ENCODE measurements around the gene IFNA17.
"Not testable (repeated sequence)": the region's sequence is repeated elsewhere in the genome, so short reads cannot be mapped to it uniquely, and the experiment has no call there.

Gene IFNA17

GRCh38 chr9:21213411-21214326 is 14.4 kb downstream of the IFNA17 start:
- H3K27ac ChIP-seq (ENCODE audit: extremely low read depth, low read depth, low read length); H3K9me3 ChIP-seq (ENCODE audit: control insufficient read depth, insufficient read depth, low read depth, low read length); H3K4me1 ChIP-seq (ENCODE audit: control insufficient read depth, insufficient read depth, low read length); H3K4me3 ChIP-seq (ENCODE audit: low read depth, low read length); H3K36me3 ChIP-seq (ENCODE audit: control insufficient read depth in 2 of 2, insufficient read depth in 1 of 2, low read length in 2 of 2): not testable (repeated sequence)
- CTCF ChIA-PET = interaction anchor here (0.6 to 2.7 kb wide), 16 partner anchors 10 to 582 kb away, joined by 3 to 17 read pairs (median 4); no protein-coding TSS in a partner anchor
- POLR2A ChIA-PET = interaction anchor here (1.1 kb wide), 1 partner anchor 18 kb away, joined by 3 read pairs; no protein-coding TSS in a partner anchor
- TF ChIP-seq PRDM1 (tag by site-specific recombination; IDR thresholded peaks at IDR 0.05) = 0 out of 2 replicates have a peak, but pooled peaks have one; percentile 31

DNA sequence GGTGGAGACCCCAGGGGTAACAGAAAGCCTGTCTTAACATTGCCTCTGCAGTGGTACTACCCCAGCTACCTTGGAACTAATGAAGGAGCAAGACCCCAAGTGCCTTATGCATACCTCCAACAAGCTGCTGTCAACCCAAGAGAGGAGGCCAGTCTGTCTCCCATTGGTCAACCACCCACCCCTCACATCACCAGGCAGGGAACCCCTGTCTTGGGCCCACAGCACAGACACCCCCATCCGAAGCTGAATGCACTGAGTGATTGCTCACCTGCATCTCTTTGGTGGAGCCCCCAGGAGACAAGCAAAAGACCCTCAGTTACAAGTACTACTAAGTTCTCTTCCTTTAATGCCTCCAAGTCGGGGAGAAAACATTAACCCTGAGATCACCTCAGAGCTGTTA is 15.9 kb downstream of the IFNA17 start:
- CTCF ChIA-PET = interaction anchor here (0.9 to 2.0 kb wide), 4 partner anchors 9 to 243 kb away, joined by 3 to 8 read pairs (median 6); no protein-coding TSS in a partner anchor
- H3K4me3 ChIP-seq (ENCODE audit: low read depth, low read length); H3K27ac ChIP-seq (ENCODE audit: extremely low read depth, low read depth, low read length); H3K36me3 ChIP-seq (ENCODE audit: control insufficient read depth in 2 of 2, insufficient read depth in 1 of 2, low read length in 2 of 2); H3K9me3 ChIP-seq (ENCODE audit: control insufficient read depth, insufficient read depth, low read depth, low read length); POLR2A ChIA-PET; H3K4me1 ChIP-seq (ENCODE audit: control insufficient read depth, insufficient read depth, low read length): not testable (repeated sequence)

DNA sequence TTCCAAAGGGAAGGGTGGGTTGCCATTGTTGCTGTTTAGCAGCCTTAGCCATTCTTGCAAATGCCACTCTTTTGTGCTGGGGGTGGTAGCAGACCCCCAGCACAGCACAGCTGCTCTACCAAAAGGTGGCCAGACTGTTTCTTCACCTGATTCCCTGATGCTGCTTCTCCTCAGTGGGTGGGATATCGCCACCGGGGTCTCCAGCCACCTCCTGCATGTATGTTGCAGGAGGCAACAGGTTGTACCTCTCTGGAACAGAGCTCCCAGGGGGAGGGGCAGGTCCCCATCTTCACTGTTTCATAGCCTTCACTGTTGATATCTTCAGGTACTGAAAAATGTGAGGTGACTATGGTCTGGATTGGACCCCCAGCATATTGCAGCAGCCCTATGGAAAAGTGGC is 17.2 kb downstream of the IFNA17 start:
- CTCF ChIA-PET = interaction anchor here (0.9 to 2.0 kb wide), 2 partner anchors 16 kb away, joined by 4 to 8 read pairs; no protein-coding TSS in a partner anchor
- H3K36me3 ChIP-seq (ENCODE audit: control insufficient read depth in 2 of 2, insufficient read depth in 1 of 2, low read length in 2 of 2); H3K9me3 ChIP-seq (ENCODE audit: control insufficient read depth, insufficient read depth, low read depth, low read length); POLR2A ChIA-PET; H3K4me3 ChIP-seq (ENCODE audit: low read depth, low read length); H3K27ac ChIP-seq (ENCODE audit: extremely low read depth, low read depth, low read length); H3K4me1 ChIP-seq (ENCODE audit: control insufficient read depth, insufficient read depth, low read length): not testable (repeated sequence)

GRCh38 chr9:21210311-21210710 is 17.7 kb downstream of the IFNA17 start:
- H3K9me3 ChIP-seq (ENCODE audit: control insufficient read depth, insufficient read depth, low read depth, low read length) = no peaks in the 10 kb centered on the region
- H3K27ac ChIP-seq (ENCODE audit: extremely low read depth, low read depth, low read length) = no peak overlapping the region
- H3K36me3 ChIP-seq (ENCODE audit: control insufficient read depth in 2 of 2, insufficient read depth in 1 of 2, low read length in 2 of 2) = no peaks in the 10 kb centered on the region
- CTCF ChIA-PET = interaction anchor here (0.9 kb wide), 1 partner anchor 15 kb away, joined by 4 read pairs; no protein-coding TSS in a partner anchor
- H3K4me1 ChIP-seq (ENCODE audit: control insufficient read depth, insufficient read depth, low read length) = no peaks in the 10 kb centered on the region
- TF ChIP-seq ZNF830 (tag by site-specific recombination; IDR thresholded peaks at IDR 0.05; ENCODE audit: low read depth) = no peak
- no peak for TF ChIP-seq ZNF791 (tag by site-specific recombination; IDR thresholded peaks at IDR 0.05)
- TF ChIP-seq ZNF146 (tag by site-specific recombination; IDR thresholded peaks at IDR 0.05) = no peak
- TF ChIP-seq, protein P1, sequence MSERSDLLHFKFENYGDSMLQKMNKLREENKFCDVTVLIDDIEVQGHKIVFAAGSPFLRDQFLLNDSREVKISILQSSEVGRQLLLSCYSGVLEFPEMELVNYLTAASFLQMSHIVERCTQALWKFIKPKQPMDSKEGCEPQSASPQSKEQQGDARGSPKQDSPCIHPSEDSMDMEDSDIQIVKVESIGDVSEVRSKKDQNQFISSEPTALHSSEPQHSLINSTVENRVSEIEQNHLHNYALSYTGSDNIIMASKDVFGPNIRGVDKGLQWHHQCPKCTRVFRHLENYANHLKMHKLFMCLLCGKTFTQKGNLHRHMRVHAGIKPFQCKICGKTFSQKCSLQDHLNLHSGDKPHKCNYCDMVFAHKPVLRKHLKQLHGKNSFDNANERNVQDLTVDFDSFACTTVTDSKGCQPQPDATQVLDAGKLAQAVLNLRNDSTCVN (tag by site-specific recombination; optimal IDR thresholded peaks at IDR 0.05) = no peak
- TF ChIP-seq ZNF324 (tag by site-specific recombination; IDR thresholded peaks at IDR 0.05) = no peak
- no peak for TF ChIP-seq ZBTB48 (tag by site-specific recombination; IDR thresholded peaks at IDR 0.05)
- TF ChIP-seq, protein P2, sequence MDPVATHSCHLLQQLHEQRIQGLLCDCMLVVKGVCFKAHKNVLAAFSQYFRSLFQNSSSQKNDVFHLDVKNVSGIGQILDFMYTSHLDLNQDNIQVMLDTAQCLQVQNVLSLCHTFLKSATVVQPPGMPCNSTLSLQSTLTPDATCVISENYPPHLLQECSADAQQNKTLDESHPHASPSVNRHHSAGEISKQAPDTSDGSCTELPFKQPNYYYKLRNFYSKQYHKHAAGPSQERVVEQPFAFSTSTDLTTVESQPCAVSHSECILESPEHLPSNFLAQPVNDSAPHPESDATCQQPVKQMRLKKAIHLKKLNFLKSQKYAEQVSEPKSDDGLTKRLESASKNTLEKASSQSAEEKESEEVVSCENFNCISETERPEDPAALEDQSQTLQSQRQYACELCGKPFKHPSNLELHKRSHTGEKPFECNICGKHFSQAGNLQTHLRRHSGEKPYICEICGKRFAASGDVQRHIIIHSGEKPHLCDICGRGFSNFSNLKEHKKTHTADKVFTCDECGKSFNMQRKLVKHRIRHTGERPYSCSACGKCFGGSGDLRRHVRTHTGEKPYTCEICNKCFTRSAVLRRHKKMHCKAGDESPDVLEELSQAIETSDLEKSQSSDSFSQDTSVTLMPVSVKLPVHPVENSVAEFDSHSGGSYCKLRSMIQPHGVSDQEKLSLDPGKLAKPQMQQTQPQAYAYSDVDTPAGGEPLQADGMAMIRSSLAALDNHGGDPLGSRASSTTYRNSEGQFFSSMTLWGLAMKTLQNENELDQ (tag by site-specific recombination; IDR thresholded peaks at IDR 0.05; ENCODE audit: low read depth) = no peak
- no peak for TF ChIP-seq MYNN (tag by site-specific recombination; IDR thresholded peaks at IDR 0.05; ENCODE audit: borderline replicate concordance)
- TF ChIP-seq PRDM10 (tag by site-specific recombination; IDR thresholded peaks at IDR 0.05) = no peak
- TF ChIP-seq RBAK (tag by site-specific recombination; IDR thresholded peaks at IDR 0.05) = no peak
- POLR2A ChIA-PET = no interaction called here
- H3K4me3 ChIP-seq (ENCODE audit: low read depth, low read length) = no peak overlapping the region

GRCh38 chr9:21207043-21207442 is 21.0 kb downstream of the IFNA17 start, which contains the start of gene IFNA10:
Gene IFNA10, minus strand, starts transcription at chr9:21207143. Its CDS starts 46 bp downstream, at chr9:21207097.
- CTCF ChIA-PET = interaction anchor here (0.6 to 1.4 kb wide), 4 partner anchors 12 to 770 kb away, joined by 3 to 5 read pairs (median 5); no protein-coding TSS in a partner anchor
- H3K4me3 ChIP-seq (ENCODE audit: low read depth, low read length) = not testable (repeated sequence)

More at GRCh38 chr9:21207043-21207442, 21.0 kb downstream of the IFNA17 start, which contains the start of gene IFNA10:
- H3K9me3 ChIP-seq (ENCODE audit: control insufficient read depth, insufficient read depth, low read depth, low read length); POLR2A ChIA-PET; H3K36me3 ChIP-seq (ENCODE audit: control insufficient read depth in 2 of 2, insufficient read depth in 1 of 2, low read length in 2 of 2); H3K27ac ChIP-seq (ENCODE audit: extremely low read depth, low read depth, low read length); H3K4me1 ChIP-seq (ENCODE audit: control insufficient read depth, insufficient read depth, low read length): not testable (repeated sequence)

Measured in HEK293 (cell line).